ENCODE measurements around the gene FAM234B.

FAM234B gene

GRCh38 chr12:13121568-13121967, 77.4 kb downstream of the FAM234B start:
- DNase-seq, result no peak

GRCh38 chr12:13124656-13125505, 80.7 kb downstream of the FAM234B start:
- no peak for DNase-seq

- no peak for DNase-seq
Observed at GRCh38 chr12:13125996-13126395, 81.8 kb downstream of the FAM234B start.

GRCh38 chr12:13126494-13126893, 82.3 kb downstream of the FAM234B start:
- DNase-seq, result no peak

GRCh38 chr12:13127444-13127843, 83.3 kb downstream of the FAM234B start:
- no peak for DNase-seq

GRCh38 chr12:13128291-13128965, 84.2 kb downstream of the FAM234B start:
- no peak for DNase-seq

- DNase-seq, result no peak
Observed at GRCh38 chr12:13130981-13131380, 86.8 kb downstream of the FAM234B start.
